ENCODE results near the gene FGD4. TPM values are rescaled to one million over a fixed set of nuclear protein-coding genes. Genes with fewer than 3 reads are reported as not detected.

The FGD4 gene
- total and polyA plus RNA-seq, 4 donors = 16.2 to 49.0 (median 26.7) TPM

- Histone ChIP-seq H3K4me3 (ENCODE audit: low read depth, low read length) (no peak overlapping the region), H3K27me3 (ENCODE audit: control insufficient read depth, insufficient read depth, low read length) (no peaks in the 10 kb centered on the region), H3K36me3 (ENCODE audit: control insufficient read depth, insufficient read depth, low read length) (peaks cover 16% of the 10 kb centered on the region), H3K27ac (ENCODE audit: low read depth, low read length) (no peak overlapping the region), H3K4me1 (ENCODE audit: control insufficient read depth, insufficient read depth, low read length) (no peaks in the 10 kb centered on the region), H3K9me3 (ENCODE audit: control insufficient read depth, insufficient read depth, low read length) (no peaks in the 10 kb centered on the region)
- DNase-seq (ENCODE audit: low read depth in 4 of 6, low spot score in 6 of 6) = no peak
- 70% methylated on average over 5 of the region's 6 CpGs for WGBS (ENCODE audit: insufficient coverage)
These were observed 216.1 kb downstream of the FGD4 start for GRCh38 chr12:32615441-32615840.

GRCh38 chr12:32617534-32617933 lies 218.2 kb downstream of the FGD4 start:
- Histone ChIP-seq H3K27ac (ENCODE audit: low read depth, low read length) (no peak overlapping the region), H3K9me3 (ENCODE audit: control insufficient read depth, insufficient read depth, low read length) (no peaks in the 10 kb centered on the region), H3K27me3 (ENCODE audit: control insufficient read depth, insufficient read depth, low read length) (no peaks in the 10 kb centered on the region), H3K36me3 (ENCODE audit: control insufficient read depth, insufficient read depth, low read length) (peaks cover 8% of the 10 kb centered on the region), H3K4me1 (ENCODE audit: control insufficient read depth, insufficient read depth, low read length) (no peaks in the 10 kb centered on the region), H3K4me3 (ENCODE audit: low read depth, low read length) (no peak overlapping the region)
- WGBS (ENCODE audit: insufficient coverage) = no CpG with 5 or more reads among the region's 4 CpGs
- DNase-seq (ENCODE audit: low read depth in 4 of 6, low spot score in 6 of 6) = no peak

GRCh38 chr12:32618115-32618514 lies 218.8 kb downstream of the FGD4 start:
- no peaks in the 10 kb centered on the region for H3K4me1 ChIP-seq (ENCODE audit: control insufficient read depth, insufficient read depth, low read length)
- no peaks in the 10 kb centered on the region for H3K9me3 ChIP-seq (ENCODE audit: control insufficient read depth, insufficient read depth, low read length)
- no peak overlapping the region for H3K27ac ChIP-seq (ENCODE audit: low read depth, low read length)
- DNase-seq (ENCODE audit: low read depth in 4 of 6, low spot score in 6 of 6) = no peak
- H3K36me3 ChIP-seq (ENCODE audit: control insufficient read depth, insufficient read depth, low read length) = peaks cover 8% of the 10 kb centered on the region
- no peak overlapping the region for H3K4me3 ChIP-seq (ENCODE audit: low read depth, low read length)
- no CpG with 5 or more reads among the region's 3 CpGs for WGBS (ENCODE audit: insufficient coverage)
- H3K27me3 ChIP-seq (ENCODE audit: control insufficient read depth, insufficient read depth, low read length) = no peaks in the 10 kb centered on the region

GRCh38 chr12:32627976-32628375 lies 228.6 kb downstream of the FGD4 start:
- no peak overlapping the region for H3K27ac ChIP-seq (ENCODE audit: low read depth, low read length)
- DNase-seq (ENCODE audit: low read depth in 4 of 6, low spot score in 6 of 6) = no peak
- no peaks in the 10 kb centered on the region for H3K27me3 ChIP-seq (ENCODE audit: control insufficient read depth, insufficient read depth, low read length)
- H3K4me3 ChIP-seq (ENCODE audit: low read depth, low read length) = no peak overlapping the region
- WGBS (ENCODE audit: insufficient coverage) = 98% methylated on average over 4 of the region's 4 CpGs
- no peaks in the 10 kb centered on the region for H3K9me3 ChIP-seq (ENCODE audit: control insufficient read depth, insufficient read depth, low read length)
- no peaks in the 10 kb centered on the region for H3K4me1 ChIP-seq (ENCODE audit: control insufficient read depth, insufficient read depth, low read length)
- peaks cover 23% of the 10 kb centered on the region for H3K36me3 ChIP-seq (ENCODE audit: control insufficient read depth, insufficient read depth, low read length)

GRCh38 chr12:32641287-32641901 lies 242.0 kb downstream of the FGD4 start:
- Histone ChIP-seq H3K4me3 (ENCODE audit: low read depth, low read length) (no peak overlapping the region), H3K4me1 (ENCODE audit: control insufficient read depth, insufficient read depth, low read length) (no peaks in the 10 kb centered on the region), H3K27ac (ENCODE audit: low read depth, low read length) (no peak overlapping the region), H3K27me3 (ENCODE audit: control insufficient read depth, insufficient read depth, low read length) (no peaks in the 10 kb centered on the region), H3K9me3 (ENCODE audit: control insufficient read depth, insufficient read depth, low read length) (no peaks in the 10 kb centered on the region), H3K36me3 (ENCODE audit: control insufficient read depth, insufficient read depth, low read length) (peaks cover 10% of the 10 kb centered on the region)
- WGBS (ENCODE audit: insufficient coverage) = 100% methylated on average over 2 of the region's 6 CpGs
- DNase-seq (ENCODE audit: low read depth in 4 of 6, low spot score in 6 of 6) = no peak

- DNase-seq (ENCODE audit: low read depth in 4 of 6, low spot score in 6 of 6) = no peak
These were observed 245.1 kb downstream of the FGD4 start for GRCh38 chr12:32644431-32644830.

GRCh38 chr12:32647275-32647674 lies 247.9 kb downstream of the FGD4 start:
- no peaks in the 10 kb centered on the region for H3K4me1 ChIP-seq (ENCODE audit: control insufficient read depth, insufficient read depth, low read length)
- DNase-seq (ENCODE audit: low read depth in 4 of 6, low spot score in 6 of 6) = no peak
- WGBS (ENCODE audit: insufficient coverage) = 83% methylated on average over 1 of the region's 3 CpGs
- no peak overlapping the region for H3K27ac ChIP-seq (ENCODE audit: low read depth, low read length)
- no peaks in the 10 kb centered on the region for H3K27me3 ChIP-seq (ENCODE audit: control insufficient read depth, insufficient read depth, low read length)
- no peak overlapping the region for H3K4me3 ChIP-seq (ENCODE audit: low read depth, low read length)
- H3K9me3 ChIP-seq (ENCODE audit: control insufficient read depth, insufficient read depth, low read length) = no peaks in the 10 kb centered on the region
- H3K36me3 ChIP-seq (ENCODE audit: control insufficient read depth, insufficient read depth, low read length) = peaks cover 2% of the 10 kb centered on the region

More at GRCh38 chr12:32644431-32644830, 245.1 kb downstream of the FGD4 start:
- Histone ChIP-seq H3K27ac (ENCODE audit: low read depth, low read length) (no peak overlapping the region), H3K9me3 (ENCODE audit: control insufficient read depth, insufficient read depth, low read length) (no peaks in the 10 kb centered on the region), H3K4me1 (ENCODE audit: control insufficient read depth, insufficient read depth, low read length) (no peaks in the 10 kb centered on the region), H3K36me3 (ENCODE audit: control insufficient read depth, insufficient read depth, low read length) (peaks cover 2% of the 10 kb centered on the region), H3K27me3 (ENCODE audit: control insufficient read depth, insufficient read depth, low read length) (no peaks in the 10 kb centered on the region), H3K4me3 (ENCODE audit: low read depth, low read length) (no peak overlapping the region)
- no CpG with 5 or more reads among the region's 2 CpGs for WGBS (ENCODE audit: insufficient coverage)

GRCh38 chr12:32650508-32650907 lies 251.2 kb downstream of the FGD4 start:
- Histone ChIP-seq H3K4me1 (ENCODE audit: control insufficient read depth, insufficient read depth, low read length) (no peaks in the 10 kb centered on the region), H3K4me3 (ENCODE audit: low read depth, low read length) (no peak overlapping the region)

GRCh38 chr12:32651151-32651955 lies 252.0 kb downstream of the FGD4 start:
- H3K27me3 ChIP-seq (ENCODE audit: control insufficient read depth, insufficient read depth, low read length) = no peaks in the 10 kb centered on the region
- H3K36me3 ChIP-seq (ENCODE audit: control insufficient read depth, insufficient read depth, low read length) = peaks cover 2% of the 10 kb centered on the region
- 84% methylated on average over 4 of the region's 5 CpGs for WGBS (ENCODE audit: insufficient coverage)
- DNase-seq (ENCODE audit: low read depth in 4 of 6, low spot score in 6 of 6) = no peak
- no peaks in the 10 kb centered on the region for H3K9me3 ChIP-seq (ENCODE audit: control insufficient read depth, insufficient read depth, low read length)
- no peak overlapping the region for H3K4me3 ChIP-seq (ENCODE audit: low read depth, low read length)
- no peaks in the 10 kb centered on the region for H3K4me1 ChIP-seq (ENCODE audit: control insufficient read depth, insufficient read depth, low read length)
- no peak overlapping the region for H3K27ac ChIP-seq (ENCODE audit: low read depth, low read length)

More at GRCh38 chr12:32650508-32650907, 251.2 kb downstream of the FGD4 start:
- Histone ChIP-seq H3K27me3 (ENCODE audit: control insufficient read depth, insufficient read depth, low read length) (no peaks in the 10 kb centered on the region), H3K9me3 (ENCODE audit: control insufficient read depth, insufficient read depth, low read length) (no peaks in the 10 kb centered on the region), H3K36me3 (ENCODE audit: control insufficient read depth, insufficient read depth, low read length) (peaks cover 2% of the 10 kb centered on the region), H3K27ac (ENCODE audit: low read depth, low read length) (no peak overlapping the region)
- DNase-seq (ENCODE audit: low read depth in 4 of 6, low spot score in 6 of 6) = no peak
- no CpG with 5 or more reads among the region's 2 CpGs for WGBS (ENCODE audit: insufficient coverage)

GRCh38 chr12:32651956-32652210 lies 252.5 kb downstream of the FGD4 start:
- no peaks in the 10 kb centered on the region for H3K36me3 ChIP-seq (ENCODE audit: control insufficient read depth, insufficient read depth, low read length)
- DNase-seq (ENCODE audit: low read depth in 4 of 6, low spot score in 6 of 6) = no peak
- no peaks in the 10 kb centered on the region for H3K27me3 ChIP-seq (ENCODE audit: control insufficient read depth, insufficient read depth, low read length)
- no peaks in the 10 kb centered on the region for H3K4me1 ChIP-seq (ENCODE audit: control insufficient read depth, insufficient read depth, low read length)
- H3K27ac ChIP-seq (ENCODE audit: low read depth, low read length) = no peak overlapping the region
- H3K4me3 ChIP-seq (ENCODE audit: low read depth, low read length) = no peak overlapping the region
- no peaks in the 10 kb centered on the region for H3K9me3 ChIP-seq (ENCODE audit: control insufficient read depth, insufficient read depth, low read length)
- 84% methylated on average over 4 of the region's 4 CpGs for WGBS (ENCODE audit: insufficient coverage)

Data from spinal cord (tissue), 10 donors.